ENCODE data around the gene MBNL2. TPM values are rescaled to one million over a fixed set of nuclear protein-coding genes. Genes with fewer than 3 reads are reported as not detected.

The MBNL2 gene, protein sequence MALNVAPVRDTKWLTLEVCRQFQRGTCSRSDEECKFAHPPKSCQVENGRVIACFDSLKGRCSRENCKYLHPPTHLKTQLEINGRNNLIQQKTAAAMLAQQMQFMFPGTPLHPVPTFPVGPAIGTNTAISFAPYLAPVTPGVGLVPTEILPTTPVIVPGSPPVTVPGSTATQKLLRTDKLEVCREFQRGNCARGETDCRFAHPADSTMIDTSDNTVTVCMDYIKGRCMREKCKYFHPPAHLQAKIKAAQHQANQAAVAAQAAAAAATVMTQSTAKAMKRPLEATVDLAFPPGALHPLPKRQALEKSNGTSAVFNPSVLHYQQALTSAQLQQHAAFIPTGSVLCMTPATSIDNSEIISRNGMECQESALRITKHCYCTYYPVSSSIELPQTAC
- total RNA-seq: 10 to 100 TPM; 16.8 to 18.8 TPM

DNA sequence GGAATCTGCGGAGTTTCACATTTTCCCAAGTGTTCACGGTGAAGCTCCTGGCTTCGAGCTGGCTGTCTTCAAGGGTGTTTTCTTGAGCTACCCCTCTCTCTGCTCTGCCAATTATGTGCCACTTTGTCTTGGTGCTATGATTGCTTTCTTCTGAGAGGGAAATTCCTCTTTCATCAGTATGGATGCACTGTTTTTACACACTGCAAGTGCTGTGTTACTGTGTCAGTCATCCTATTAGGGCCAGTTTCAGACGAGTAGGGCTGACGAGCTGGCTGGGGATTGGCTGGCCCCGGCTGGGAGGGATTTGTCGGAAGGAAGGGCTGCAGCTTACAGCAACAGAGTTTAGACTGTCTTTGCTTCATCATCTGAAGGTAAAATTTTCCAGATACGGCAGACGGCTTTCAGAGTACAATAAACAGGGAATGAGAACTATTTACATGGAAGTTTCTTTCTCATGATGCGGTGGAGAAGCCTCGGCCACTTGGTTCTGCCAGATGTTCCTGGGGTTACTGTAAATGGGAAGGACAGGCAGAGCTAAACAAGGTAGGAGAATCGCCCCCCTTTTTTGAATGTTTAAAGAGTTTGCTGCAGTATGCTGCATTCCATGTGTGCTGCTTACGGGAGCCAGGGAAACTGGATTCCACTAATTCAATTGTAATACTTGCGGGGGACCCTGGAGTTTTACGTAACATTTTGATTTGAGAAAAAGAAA, at the start of gene MBNL2:
TSS of gene MBNL2 (plus strand) at position 345 of the 712 bp plus-strand sequence. CDS start 53,903 bp downstream, outside the sequence.
- intact Hi-C loops (cut with micrococcal nuclease): loop anchor here (1.0 to 10.0 kb wide), 12 partner anchors 34 to 1833 kb away; partner anchors contain the start of genes DNAJC3 and STK24
- CTCF ChIA-PET: interaction anchor here (0.8 to 4.5 kb wide), 5 partner anchors 9 to 122 kb away, joined by 3 to 33 read pairs (median 3); no protein-coding TSS in a partner anchor

DNA sequence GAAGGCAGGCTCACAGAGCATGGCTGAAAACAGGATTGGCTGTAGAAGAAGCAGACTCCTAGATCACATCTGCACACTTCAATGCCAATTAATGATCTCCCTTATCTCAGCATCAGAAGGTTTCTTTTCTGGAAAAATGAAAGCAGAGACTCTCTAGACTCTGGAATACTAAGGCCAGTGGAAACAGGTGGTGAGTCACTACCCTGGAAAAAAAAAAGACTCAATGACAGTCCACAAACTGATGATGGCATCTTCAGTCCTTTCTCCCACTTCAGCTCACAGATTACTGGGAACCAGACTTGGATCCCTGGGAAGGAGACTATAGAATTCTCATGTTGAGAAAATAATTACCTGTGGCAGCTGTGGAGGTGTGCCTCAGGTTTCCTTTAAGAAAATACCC, 47.5 kb upstream of the MBNL2 start:
- H3K27ac Mint-ChIP-seq: no peak overlapping the region
- H3K36me3 Mint-ChIP-seq (ENCODE audit: low read depth): no peaks in the 10 kb centered on the region
- H3K4me3 Mint-ChIP-seq: no peak overlapping the region
- no peak for DNase-seq
- CTCF ChIA-PET: no interaction called here
- no peaks in the 10 kb centered on the region for H3K9me3 Mint-ChIP-seq
- intact Hi-C loops (cut with micrococcal nuclease): no loop called here
- no peaks in the 10 kb centered on the region for H3K4me1 Mint-ChIP-seq (ENCODE audit: low read depth)
- H3K27me3 Mint-ChIP-seq (ENCODE audit: low read depth): peaks cover 4% of the 10 kb centered on the region

More for the DNA sequence above, at the start of gene MBNL2:
- H3K4me3 Mint-ChIP-seq: peak within 1 kb of the TSS; percentile 79
- H3K27me3 Mint-ChIP-seq (ENCODE audit: low read depth): no peaks in the 10 kb centered on the region
- no peaks in the 10 kb centered on the region for H3K36me3 Mint-ChIP-seq (ENCODE audit: low read depth)
- peaks cover 33% of the 10 kb centered on the region for H3K4me1 Mint-ChIP-seq (ENCODE audit: low read depth)
- peak within 1 kb of the TSS; percentile 87 for H3K27ac Mint-ChIP-seq
- peak; percentile 93 for DNase-seq
- no peaks in the 10 kb centered on the region for H3K9me3 Mint-ChIP-seq

DNA sequence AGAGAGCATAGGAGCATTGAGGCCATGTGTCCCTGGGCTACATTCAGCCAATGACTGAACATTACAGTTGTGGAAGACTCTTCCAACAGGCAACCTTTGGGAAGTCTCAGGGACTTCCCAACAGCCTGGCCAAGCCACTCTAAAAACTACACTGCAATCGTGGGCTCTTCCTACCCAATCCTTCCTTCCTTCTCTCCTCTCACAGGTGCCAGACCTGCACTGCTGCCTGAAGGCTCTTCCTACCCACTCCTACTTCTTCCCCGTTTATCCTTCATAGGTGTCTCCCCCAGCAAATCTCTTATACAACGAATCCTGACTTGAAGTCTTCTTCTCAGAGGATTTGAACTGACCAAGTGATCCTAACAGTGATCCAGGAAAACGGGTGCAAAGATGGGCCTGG, 47.1 kb upstream of the MBNL2 start:
- no peaks in the 10 kb centered on the region for H3K4me1 Mint-ChIP-seq (ENCODE audit: low read depth)
- CTCF ChIA-PET: no interaction called here
- no peak for DNase-seq
- H3K4me3 Mint-ChIP-seq: no peak overlapping the region
- H3K27ac Mint-ChIP-seq: no peak overlapping the region
- intact Hi-C loops (cut with micrococcal nuclease): no loop called here
- H3K27me3 Mint-ChIP-seq (ENCODE audit: low read depth): peaks cover 4% of the 10 kb centered on the region
- H3K36me3 Mint-ChIP-seq (ENCODE audit: low read depth): no peaks in the 10 kb centered on the region
- H3K9me3 Mint-ChIP-seq: no peaks in the 10 kb centered on the region

DNA sequence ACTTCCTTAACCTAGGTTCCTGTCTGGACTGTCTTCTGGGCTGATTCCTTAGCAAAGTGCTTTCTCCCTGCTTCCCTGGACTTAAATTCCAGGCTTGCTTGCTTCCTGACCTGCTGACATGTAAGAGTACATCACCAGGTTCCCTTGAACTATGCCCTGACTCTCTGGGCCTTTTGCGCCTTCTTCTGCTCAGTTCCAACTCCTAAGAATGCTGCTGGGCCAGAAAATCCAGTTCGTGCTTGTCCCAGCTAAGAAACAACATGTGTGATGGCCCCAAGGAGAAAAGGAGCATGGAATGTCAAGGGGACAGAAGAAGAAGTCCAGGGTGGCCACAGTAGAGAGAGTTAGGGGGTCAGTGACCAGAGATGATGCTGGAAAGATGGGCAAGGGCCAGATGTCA, 42.6 kb upstream of the MBNL2 start:
- intact Hi-C loops (cut with micrococcal nuclease): no loop called here
- CTCF ChIA-PET: no interaction called here
- H3K4me1 Mint-ChIP-seq (ENCODE audit: low read depth): no peaks in the 10 kb centered on the region
- H3K27me3 Mint-ChIP-seq (ENCODE audit: low read depth): no peaks in the 10 kb centered on the region
- no peaks in the 10 kb centered on the region for H3K36me3 Mint-ChIP-seq (ENCODE audit: low read depth)
- no peak overlapping the region for H3K27ac Mint-ChIP-seq
- no peaks in the 10 kb centered on the region for H3K9me3 Mint-ChIP-seq
- no peak for DNase-seq
- no peak overlapping the region for H3K4me3 Mint-ChIP-seq

DNA sequence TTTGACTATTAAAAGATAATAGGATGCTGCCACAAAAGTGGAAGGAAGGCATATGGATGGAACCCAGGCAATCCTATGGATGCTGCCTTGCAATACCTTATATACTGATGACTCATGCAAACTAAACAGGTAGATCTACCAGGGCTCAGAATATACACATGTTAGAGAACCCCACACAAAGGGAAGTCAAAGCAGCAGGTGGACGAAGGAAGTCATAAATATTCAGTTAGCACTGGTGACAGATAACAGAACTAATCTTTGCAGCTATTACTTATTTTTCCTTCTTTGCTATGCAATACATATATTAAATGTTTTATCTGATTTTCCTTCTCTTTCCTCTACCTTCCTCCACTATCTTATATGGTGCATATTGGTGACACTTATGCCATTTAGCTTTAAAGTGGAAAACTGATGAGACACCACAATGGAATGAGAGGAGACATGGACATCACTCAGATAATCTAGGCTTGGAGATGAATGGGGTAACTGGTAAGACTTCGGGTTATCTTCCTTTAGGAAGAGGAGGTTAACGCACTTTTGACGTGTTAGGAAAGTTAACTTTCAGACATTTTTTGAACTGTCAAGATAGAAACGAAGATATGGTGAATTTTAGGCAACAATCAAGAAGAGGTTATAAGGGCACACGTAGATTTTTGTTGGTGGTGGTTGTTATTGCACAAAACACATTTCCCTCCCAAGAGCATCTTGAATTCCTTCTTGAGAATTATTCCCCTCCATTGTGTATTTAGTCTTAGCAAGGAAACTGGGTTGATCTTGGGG, 39.8 kb upstream of the MBNL2 start:
- intact Hi-C loops (cut with micrococcal nuclease): no loop called here
- H3K27me3 Mint-ChIP-seq (ENCODE audit: low read depth): no peaks in the 10 kb centered on the region
- H3K27ac Mint-ChIP-seq: no peak overlapping the region
- no peak overlapping the region for H3K4me3 Mint-ChIP-seq
- no peak for DNase-seq
- H3K36me3 Mint-ChIP-seq (ENCODE audit: low read depth): no peaks in the 10 kb centered on the region
- no peaks in the 10 kb centered on the region for H3K9me3 Mint-ChIP-seq
- CTCF ChIA-PET: interaction anchor here (0.5 kb wide), 1 partner anchor 62 kb away, joined by 3 read pairs; no protein-coding TSS in a partner anchor
- no peaks in the 10 kb centered on the region for H3K4me1 Mint-ChIP-seq (ENCODE audit: low read depth)

DNA sequence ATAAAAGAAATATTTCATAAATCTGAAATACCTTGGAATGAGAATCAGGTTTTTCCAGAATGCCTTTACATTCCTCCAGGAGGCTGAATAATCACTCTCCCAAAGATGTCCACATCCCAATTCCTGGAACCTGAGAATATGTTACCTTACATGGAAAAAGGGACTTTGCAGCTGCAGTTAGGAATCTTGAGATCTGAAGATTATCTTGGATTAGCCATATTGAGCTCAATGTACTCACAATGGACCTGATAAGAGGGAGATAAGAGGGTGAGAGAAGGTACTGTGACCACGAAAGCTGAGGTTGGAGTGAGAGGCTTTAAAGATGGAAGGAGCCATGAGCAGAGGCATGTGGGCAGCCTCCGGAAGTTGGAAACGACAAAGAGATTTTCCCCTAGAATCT, 36.8 kb upstream of the MBNL2 start:
- H3K4me1 Mint-ChIP-seq (ENCODE audit: low read depth): peaks cover 7% of the 10 kb centered on the region
- H3K27ac Mint-ChIP-seq: no peak overlapping the region
- H3K27me3 Mint-ChIP-seq (ENCODE audit: low read depth): no peaks in the 10 kb centered on the region
- DNase-seq: no peak
- intact Hi-C loops (cut with micrococcal nuclease): no loop called here
- no peaks in the 10 kb centered on the region for H3K36me3 Mint-ChIP-seq (ENCODE audit: low read depth)
- no peaks in the 10 kb centered on the region for H3K9me3 Mint-ChIP-seq
- CTCF ChIA-PET: no interaction called here
- H3K4me3 Mint-ChIP-seq: no peak overlapping the region

DNA sequence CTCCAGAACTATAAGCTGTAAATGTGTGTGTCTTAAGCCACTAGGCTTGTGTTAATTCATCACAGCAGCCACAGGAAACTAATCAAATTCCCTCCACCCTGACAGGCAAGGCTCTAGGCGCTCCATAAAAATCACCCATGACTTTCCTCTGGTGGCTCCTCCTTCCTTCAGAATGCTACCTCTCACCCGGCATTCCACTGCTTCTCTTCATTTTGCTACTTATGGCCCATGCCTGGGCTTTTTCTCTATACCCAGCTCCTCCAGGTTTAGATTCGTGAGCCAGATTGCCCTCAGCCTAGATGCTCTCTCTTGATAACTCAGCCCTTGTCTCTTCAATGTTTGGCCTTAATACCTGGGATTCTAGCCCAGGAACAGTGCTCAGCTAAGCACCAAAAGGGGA, 36.4 kb upstream of the MBNL2 start:
- H3K4me3 Mint-ChIP-seq: no peak overlapping the region
- no peak overlapping the region for H3K27ac Mint-ChIP-seq
- no peaks in the 10 kb centered on the region for H3K9me3 Mint-ChIP-seq
- H3K27me3 Mint-ChIP-seq (ENCODE audit: low read depth): no peaks in the 10 kb centered on the region
- peaks cover 7% of the 10 kb centered on the region for H3K4me1 Mint-ChIP-seq (ENCODE audit: low read depth)
- H3K36me3 Mint-ChIP-seq (ENCODE audit: low read depth): no peaks in the 10 kb centered on the region
- intact Hi-C loops (cut with micrococcal nuclease): no loop called here
- no peak for DNase-seq
- CTCF ChIA-PET: no interaction called here

DNA sequence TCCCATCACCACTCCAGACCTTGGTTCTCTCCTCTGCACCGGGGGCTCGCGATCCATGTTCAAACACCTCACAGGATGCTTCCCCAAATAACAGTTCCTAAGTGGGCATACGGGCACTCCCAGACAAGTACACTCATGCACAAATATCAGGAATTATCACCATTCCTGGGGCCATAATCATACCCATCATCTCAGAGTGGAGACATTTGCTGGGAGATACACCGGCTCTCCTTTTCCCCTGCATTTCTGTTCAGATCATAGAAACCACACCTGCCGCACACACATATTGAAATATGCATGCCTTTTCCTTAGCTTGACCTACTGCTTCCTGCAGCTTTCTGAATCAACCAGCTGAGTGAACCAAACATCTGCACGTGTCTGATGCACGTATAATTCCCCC, 33.9 kb upstream of the MBNL2 start:
- intact Hi-C loops (cut with micrococcal nuclease): no loop called here
- H3K27ac Mint-ChIP-seq: no peak overlapping the region
- DNase-seq: no peak
- no peak overlapping the region for H3K4me3 Mint-ChIP-seq
- peaks cover 7% of the 10 kb centered on the region for H3K4me1 Mint-ChIP-seq (ENCODE audit: low read depth)
- no peaks in the 10 kb centered on the region for H3K27me3 Mint-ChIP-seq (ENCODE audit: low read depth)
- CTCF ChIA-PET: interaction anchor here (0.6 to 1.6 kb wide), 2 partner anchors 18 to 50 kb away, joined by 4 to 5 read pairs; no protein-coding TSS in a partner anchor
- H3K36me3 Mint-ChIP-seq (ENCODE audit: low read depth): no peaks in the 10 kb centered on the region
- H3K9me3 Mint-ChIP-seq: no peaks in the 10 kb centered on the region

DNA sequence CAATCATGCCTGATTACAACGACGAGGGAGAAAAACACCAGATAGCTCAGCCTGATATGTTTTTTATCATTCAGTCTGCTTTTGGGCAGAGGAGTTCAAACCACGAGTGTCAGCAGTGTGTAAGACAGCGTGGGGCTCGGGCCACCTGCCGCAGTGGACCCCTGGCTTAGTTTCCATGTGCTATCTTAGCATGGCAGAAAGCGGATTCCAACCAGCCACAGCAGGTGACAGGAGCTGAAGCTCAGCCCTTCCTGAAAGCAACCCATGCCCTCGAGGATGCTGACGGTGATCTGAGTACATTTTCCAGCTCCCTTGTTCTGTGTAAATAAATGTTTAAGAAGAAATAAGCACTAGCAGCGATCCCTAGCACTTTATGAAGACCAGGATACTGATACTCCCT, 32.2 kb upstream of the MBNL2 start:
- H3K4me3 Mint-ChIP-seq: no peak overlapping the region
- H3K36me3 Mint-ChIP-seq (ENCODE audit: low read depth): no peaks in the 10 kb centered on the region
- DNase-seq: no peak
- no peaks in the 10 kb centered on the region for H3K27me3 Mint-ChIP-seq (ENCODE audit: low read depth)
- CTCF ChIA-PET: no interaction called here
- H3K4me1 Mint-ChIP-seq (ENCODE audit: low read depth): peaks cover 7% of the 10 kb centered on the region
- intact Hi-C loops (cut with micrococcal nuclease): no loop called here
- H3K9me3 Mint-ChIP-seq: no peaks in the 10 kb centered on the region
- H3K27ac Mint-ChIP-seq: no peak overlapping the region

DNA sequence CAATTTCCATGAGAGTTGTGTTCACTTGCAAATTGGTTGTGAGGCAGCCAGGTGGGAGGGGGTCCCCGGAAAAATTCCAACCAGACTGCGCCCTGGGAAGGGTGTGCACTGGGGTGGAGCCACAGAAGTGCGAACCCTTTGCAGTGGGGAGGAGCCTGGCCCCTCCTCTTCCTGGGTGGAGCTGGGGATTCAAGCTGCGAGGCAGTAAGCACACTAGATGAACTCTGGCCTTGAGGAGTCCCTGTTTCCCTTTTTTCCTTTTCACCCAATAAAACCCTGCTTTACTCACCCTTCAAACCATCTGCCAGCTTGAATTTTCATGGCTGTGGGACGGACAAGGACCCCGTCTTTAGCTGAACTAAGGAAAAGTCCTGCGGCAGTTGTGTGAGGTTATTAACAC, 31.0 kb upstream of the MBNL2 start:
- no peaks in the 10 kb centered on the region for H3K36me3 Mint-ChIP-seq (ENCODE audit: low read depth)
- DNase-seq: no peak
- no peak overlapping the region for H3K4me3 Mint-ChIP-seq
- H3K9me3 Mint-ChIP-seq: no peaks in the 10 kb centered on the region
- no peaks in the 10 kb centered on the region for H3K27me3 Mint-ChIP-seq (ENCODE audit: low read depth)
- CTCF ChIA-PET: interaction anchor here (1.5 kb wide), 1 partner anchor 81 kb away, joined by 8 read pairs; no protein-coding TSS in a partner anchor
- no peak overlapping the region for H3K27ac Mint-ChIP-seq
- peaks cover 7% of the 10 kb centered on the region for H3K4me1 Mint-ChIP-seq (ENCODE audit: low read depth)
- intact Hi-C loops (cut with micrococcal nuclease): no loop called here

DNA sequence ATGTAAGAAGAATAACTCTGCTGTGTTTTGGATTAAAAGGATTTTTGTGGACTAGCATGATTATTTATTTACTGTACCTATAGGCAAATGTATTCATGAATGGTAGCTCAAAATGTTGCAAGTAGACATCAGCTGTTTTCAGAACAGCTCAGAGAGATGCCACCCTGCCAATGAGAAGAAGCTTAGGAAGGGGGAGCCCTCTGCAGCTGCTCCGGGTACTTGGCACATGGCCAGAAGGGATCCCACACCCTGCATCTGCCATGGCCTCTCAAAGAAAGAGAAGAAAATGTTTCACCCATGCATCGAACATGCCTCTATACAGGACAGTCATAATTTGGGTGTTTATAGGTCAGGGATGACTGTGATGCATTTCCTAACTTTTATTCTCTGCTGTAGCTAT, 30.5 kb upstream of the MBNL2 start:
- H3K4me3 Mint-ChIP-seq: no peak overlapping the region
- CTCF ChIA-PET: interaction anchor here (0.6 to 1.5 kb wide), 2 partner anchors 23 to 82 kb away, joined by 3 to 8 read pairs; no protein-coding TSS in a partner anchor
- H3K27ac Mint-ChIP-seq: no peak overlapping the region
- no peaks in the 10 kb centered on the region for H3K36me3 Mint-ChIP-seq (ENCODE audit: low read depth)
- intact Hi-C loops (cut with micrococcal nuclease): no loop called here
- H3K9me3 Mint-ChIP-seq: no peaks in the 10 kb centered on the region
- peaks cover 7% of the 10 kb centered on the region for H3K4me1 Mint-ChIP-seq (ENCODE audit: low read depth)
- no peaks in the 10 kb centered on the region for H3K27me3 Mint-ChIP-seq (ENCODE audit: low read depth)
- no peak for DNase-seq

DNA sequence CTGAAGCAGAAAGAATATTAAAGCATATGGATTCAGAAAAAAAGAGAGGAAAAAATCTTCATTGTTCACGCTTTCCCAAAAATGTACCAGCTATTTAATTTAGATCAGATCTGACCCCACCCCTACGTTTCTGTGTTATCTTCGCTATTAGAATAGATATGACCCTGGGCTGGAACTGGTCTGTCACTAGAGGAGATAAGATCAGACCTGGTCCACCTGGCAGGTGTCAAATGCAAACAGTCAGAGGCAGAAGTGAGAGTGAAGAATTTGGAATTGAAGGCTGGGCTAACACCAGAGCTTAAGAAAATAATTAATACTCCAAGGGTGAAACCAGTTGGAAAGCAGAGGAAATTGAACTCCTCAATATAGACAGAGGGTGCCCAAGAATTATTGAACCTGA, 30.0 kb upstream of the MBNL2 start:
- no peak for DNase-seq
- H3K4me3 Mint-ChIP-seq: no peak overlapping the region
- CTCF ChIA-PET: interaction anchor here (0.6 to 1.5 kb wide), 2 partner anchors 23 to 82 kb away, joined by 3 to 8 read pairs; no protein-coding TSS in a partner anchor
- intact Hi-C loops (cut with micrococcal nuclease): no loop called here
- H3K27ac Mint-ChIP-seq: no peak overlapping the region
- no peaks in the 10 kb centered on the region for H3K36me3 Mint-ChIP-seq (ENCODE audit: low read depth)
- no peaks in the 10 kb centered on the region for H3K27me3 Mint-ChIP-seq (ENCODE audit: low read depth)
- H3K9me3 Mint-ChIP-seq: no peaks in the 10 kb centered on the region
- H3K4me1 Mint-ChIP-seq (ENCODE audit: low read depth): peaks cover 7% of the 10 kb centered on the region
